ENCODE results near the gene VSIG1.

Gene VSIG1

GRCh38 chrX:108044554-108045256, at the start of gene VSIG1:
Gene VSIG1 (plus strand): TSS chrX:108045065. CDS start chrX:108045131, 66 bp downstream.
- DNase-seq = no peak

- no peak for DNase-seq
These were observed 48.7 kb upstream of the VSIG1 start for GRCh38 chrX:107996124-107996523.

- DNase-seq = no peak
These were observed 44.1 kb upstream of the VSIG1 start for GRCh38 chrX:108000751-108001150.

- DNase-seq = peak; percentile 43
These were observed 43.5 kb upstream of the VSIG1 start for GRCh38 chrX:108001218-108001814.

- no peak for DNase-seq
These were observed 26.0 kb upstream of the VSIG1 start for GRCh38 chrX:108018656-108019381.

- DNase-seq = no peak
These were observed 25.4 kb upstream of the VSIG1 start for GRCh38 chrX:108019382-108019875.

- DNase-seq = no peak
These were observed 24.2 kb upstream of the VSIG1 start for GRCh38 chrX:108020631-108021030.

- no peak for DNase-seq
These were observed 22.3 kb upstream of the VSIG1 start for GRCh38 chrX:108022491-108023089.

GRCh38 chrX:108025376-108025775, 19.5 kb upstream of the VSIG1 start:
- DNase-seq = no peak

GRCh38 chrX:108025954-108026600, 18.8 kb upstream of the VSIG1 start:
- no peak for DNase-seq

- no peak for DNase-seq
These were observed 16.0 kb upstream of the VSIG1 start for GRCh38 chrX:108028854-108029253.

- no peak for DNase-seq
These were observed 14.7 kb upstream of the VSIG1 start for GRCh38 chrX:108029928-108030711.

GRCh38 chrX:108032944-108033343, 11.9 kb upstream of the VSIG1 start:
- DNase-seq = no peak

- no peak for DNase-seq
These were observed 11.0 kb upstream of the VSIG1 start for GRCh38 chrX:108033890-108034289.

- DNase-seq = no peak
These were observed 10.1 kb upstream of the VSIG1 start for GRCh38 chrX:108034725-108035124.

- DNase-seq = no peak
These were observed 8.4 kb upstream of the VSIG1 start for GRCh38 chrX:108036298-108036973.

- no peak for DNase-seq
These were observed 4.8 kb downstream of the VSIG1 start for GRCh38 chrX:108049649-108050048.

- DNase-seq = no peak
These were observed 8.4 kb downstream of the VSIG1 start for GRCh38 chrX:108053218-108053617.

GRCh38 chrX:108055546-108055945, 10.7 kb downstream of the VSIG1 start:
- no peak for DNase-seq

GRCh38 chrX:108059801-108060200, 14.9 kb downstream of the VSIG1 start:
- no peak for DNase-seq

GRCh38 chrX:108064001-108064400, 19.1 kb downstream of the VSIG1 start:
- no peak for DNase-seq

GRCh38 chrX:108064613-108065012, 19.7 kb downstream of the VSIG1 start:
- DNase-seq = no peak

Measured in NCI-H510A (cell line).